ENCODE results near the gene ANKRD10.

ANKRD10 gene

GRCh38 chr13:110914081-110914330 is 863 bp downstream of the ANKRD10 start:
- ChIA-PET POLR2A (ENCODE audit: low non-redundant PET) (interaction anchor here (1.6 kb wide), 1 partner anchor 202 kb away, joined by 4 read pairs; no protein-coding TSS in a partner anchor), CTCF (interaction anchor here (0.6 kb wide), 1 partner anchor 52 kb away, joined by 3 read pairs; no protein-coding TSS in a partner anchor)
- TF ChIP-seq, protein P1, sequence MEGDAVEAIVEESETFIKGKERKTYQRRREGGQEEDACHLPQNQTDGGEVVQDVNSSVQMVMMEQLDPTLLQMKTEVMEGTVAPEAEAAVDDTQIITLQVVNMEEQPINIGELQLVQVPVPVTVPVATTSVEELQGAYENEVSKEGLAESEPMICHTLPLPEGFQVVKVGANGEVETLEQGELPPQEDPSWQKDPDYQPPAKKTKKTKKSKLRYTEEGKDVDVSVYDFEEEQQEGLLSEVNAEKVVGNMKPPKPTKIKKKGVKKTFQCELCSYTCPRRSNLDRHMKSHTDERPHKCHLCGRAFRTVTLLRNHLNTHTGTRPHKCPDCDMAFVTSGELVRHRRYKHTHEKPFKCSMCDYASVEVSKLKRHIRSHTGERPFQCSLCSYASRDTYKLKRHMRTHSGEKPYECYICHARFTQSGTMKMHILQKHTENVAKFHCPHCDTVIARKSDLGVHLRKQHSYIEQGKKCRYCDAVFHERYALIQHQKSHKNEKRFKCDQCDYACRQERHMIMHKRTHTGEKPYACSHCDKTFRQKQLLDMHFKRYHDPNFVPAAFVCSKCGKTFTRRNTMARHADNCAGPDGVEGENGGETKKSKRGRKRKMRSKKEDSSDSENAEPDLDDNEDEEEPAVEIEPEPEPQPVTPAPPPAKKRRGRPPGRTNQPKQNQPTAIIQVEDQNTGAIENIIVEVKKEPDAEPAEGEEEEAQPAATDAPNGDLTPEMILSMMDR (conservative IDR thresholded peaks at IDR 0.05; ENCODE audit: low read depth): no peak
- peak overlapping the region; percentile 98 for H3K27ac ChIP-seq
- DNase-seq (ENCODE audit: low spot score): peak; percentile 36

DNA sequence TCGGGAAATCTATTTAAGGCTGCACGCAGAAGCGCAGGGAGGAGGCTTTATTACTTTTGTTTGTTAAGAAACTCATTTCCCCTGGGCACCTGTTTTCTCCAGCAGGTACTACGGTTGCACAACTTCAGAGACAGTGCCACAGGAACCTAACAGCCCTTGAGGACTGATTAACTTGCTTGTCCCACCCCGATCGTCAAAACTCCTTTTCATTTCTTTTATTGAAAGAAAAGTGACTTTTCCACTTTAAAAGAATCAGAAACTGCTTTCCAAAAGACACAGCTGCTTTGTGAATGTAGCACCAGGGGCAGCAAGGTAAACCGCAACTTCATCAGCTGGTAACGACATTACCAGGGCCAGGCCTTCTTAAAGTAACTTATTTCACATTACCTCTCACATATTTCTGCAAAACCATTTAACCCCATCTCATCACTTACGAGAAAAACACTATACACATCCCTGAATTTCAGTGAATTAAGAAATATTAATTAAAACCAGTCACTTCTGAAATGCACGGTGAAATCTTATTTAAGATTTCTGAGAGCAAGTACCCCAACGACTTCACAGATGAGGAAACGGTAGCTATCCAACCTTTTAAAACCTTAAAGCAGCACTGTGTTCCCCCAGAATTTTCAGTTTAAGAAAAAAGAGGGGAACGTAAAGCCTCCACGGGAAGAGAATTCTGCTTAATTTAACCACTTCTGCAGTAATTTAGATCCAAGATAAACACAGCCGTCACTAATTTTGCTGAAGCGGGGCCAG is 1.4 kb downstream of the ANKRD10 start:
- TF ChIP-seq, protein P1 (conservative IDR thresholded peaks at IDR 0.05; ENCODE audit: low read depth): no peak
- H3K27ac ChIP-seq: peak overlapping the region; percentile 98
- CTCF ChIA-PET: interaction anchor here (0.6 kb wide), 1 partner anchor 52 kb away, joined by 3 read pairs; no protein-coding TSS in a partner anchor
- DNase-seq (ENCODE audit: low spot score): peak; percentile 20
- POLR2A ChIA-PET (ENCODE audit: low non-redundant PET): interaction anchor here (1.6 kb wide), 1 partner anchor 201 kb away, joined by 4 read pairs; no protein-coding TSS in a partner anchor

DNA sequence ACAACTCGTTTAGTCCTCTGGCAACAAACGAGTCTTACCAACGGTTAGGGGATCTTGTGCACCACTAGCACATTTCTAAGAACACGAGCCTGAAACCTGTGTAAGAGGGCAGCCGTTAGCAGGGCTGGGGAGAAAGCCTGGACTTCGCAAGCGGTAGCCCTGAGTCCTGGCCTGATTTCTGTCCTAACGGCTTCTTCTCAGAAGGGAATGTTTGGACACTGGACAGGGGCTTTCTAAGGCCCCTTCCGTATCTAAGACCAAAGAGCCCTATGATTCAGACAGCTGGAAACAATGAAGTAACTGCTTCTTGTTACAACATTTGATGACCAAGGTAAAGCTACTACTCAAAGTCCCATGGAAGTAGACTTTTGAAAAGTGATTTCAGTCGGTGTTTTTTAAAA is 2.2 kb downstream of the ANKRD10 start:
- H3K27ac ChIP-seq: no peak overlapping the region
- CTCF ChIA-PET: no interaction called here
- TF ChIP-seq, protein P1 (conservative IDR thresholded peaks at IDR 0.05; ENCODE audit: low read depth): no peak
- no peak for DNase-seq (ENCODE audit: low spot score)
- POLR2A ChIA-PET (ENCODE audit: low non-redundant PET): interaction anchor here (1.6 kb wide), 1 partner anchor 200 kb away, joined by 4 read pairs; no protein-coding TSS in a partner anchor

DNA sequence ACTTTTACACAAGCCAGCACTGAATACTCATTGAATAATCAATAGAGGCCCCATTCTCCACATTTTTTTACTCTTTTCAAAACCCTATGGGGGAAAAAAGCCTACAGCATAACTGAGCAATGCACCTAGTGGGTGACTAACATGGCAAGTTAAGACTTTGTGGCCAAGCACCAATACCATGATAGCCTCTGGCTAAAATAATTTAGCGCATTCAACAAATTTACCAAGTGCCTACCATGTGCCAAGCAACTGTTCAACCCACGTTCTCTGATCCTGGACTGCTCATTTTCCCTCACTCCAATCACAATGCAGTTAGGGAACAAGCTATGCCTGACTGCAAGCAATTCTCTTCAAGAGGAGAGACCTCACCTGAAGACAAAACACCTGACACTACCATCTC is 3.0 kb downstream of the ANKRD10 start:
- peak; percentile 37 for DNase-seq (ENCODE audit: low spot score)
- ChIA-PET CTCF (no interaction called here), POLR2A (ENCODE audit: low non-redundant PET) (no interaction called here)
- no peak overlapping the region for H3K27ac ChIP-seq
- TF ChIP-seq, protein P1 (conservative IDR thresholded peaks at IDR 0.05; ENCODE audit: low read depth): no peak

GRCh38 chr13:110910013-110910890 is 4.6 kb downstream of the ANKRD10 start:
- TF ChIP-seq, protein P1 (conservative IDR thresholded peaks at IDR 0.05; ENCODE audit: low read depth): no peak
- H3K27ac ChIP-seq: no peak overlapping the region
- CTCF ChIA-PET: no interaction called here
- POLR2A ChIA-PET (ENCODE audit: low non-redundant PET): interaction anchor here (0.7 kb wide), 1 partner anchor 194 kb away, joined by 3 read pairs; no protein-coding TSS in a partner anchor
- DNase-seq (ENCODE audit: low spot score): no peak
